ENCODE measurements around the gene ST7L.
"Not testable (repeated sequence)": the region's sequence is repeated elsewhere in the genome, so short reads cannot be mapped to it uniquely, and the experiment has no call there.

The ST7L gene

GRCh38 chr1:112646225-112646624 lies 27.3 kb upstream of the ST7L start:
- H4K8ac ChIP-seq (ENCODE audit: low read depth, low read length): no peak overlapping the region
- H2BK12ac ChIP-seq (ENCODE audit: low read length): no peak overlapping the region
- H3K4me1 ChIP-seq (ENCODE audit: control insufficient read depth in 1 of 2, insufficient read depth in 2 of 2, low read length in 2 of 2): no peaks in the 10 kb centered on the region
- H2AFZ ChIP-seq (ENCODE audit: insufficient read depth, low read length, poor library complexity): no peak overlapping the region
- H3K27ac ChIP-seq (ENCODE audit: low read depth, low read length): no peak overlapping the region
- no peak overlapping the region for H2BK120ac ChIP-seq (ENCODE audit: insufficient read depth, low read length, poor library complexity)
- no peak overlapping the region for H3K9ac ChIP-seq (ENCODE audit: low read length)
- H3K36me3 ChIP-seq (ENCODE audit: control insufficient read depth in 1 of 2, insufficient read depth in 2 of 2, low read length in 2 of 2): peaks cover 7 to 10% of the 10 kb centered on the region in 2 experiments
- no peak overlapping the region for H3K4ac ChIP-seq (ENCODE audit: low read depth, low read length)
- H3K27me3 ChIP-seq (ENCODE audit: insufficient read depth, low read length): no peaks in the 10 kb centered on the region
- no peak overlapping the region for H4K12ac ChIP-seq (ENCODE audit: low read depth, low read length)
- WGBS (ENCODE audit: extremely low coverage, insufficient coverage, insufficient read length): no CpG with 5 or more reads among the region's 4 CpGs
- H3K18ac ChIP-seq (ENCODE audit: low read length): no peak overlapping the region
- peaks cover 2% of the 10 kb centered on the region for H3K79me2 ChIP-seq (ENCODE audit: control insufficient read depth, insufficient read depth, low read length, poor library complexity)
- no peak overlapping the region for H3K23ac ChIP-seq (ENCODE audit: low read length)
- DNase-seq: no peak
- no peak overlapping the region for H3K4me2 ChIP-seq (ENCODE audit: low read length)
- no peak overlapping the region for H2AK5ac ChIP-seq (ENCODE audit: low read length)
- no peaks in the 10 kb centered on the region for H3K9me3 ChIP-seq (ENCODE audit: insufficient read depth, low read depth, low read length)
- H3K79me1 ChIP-seq (ENCODE audit: low read length): no peaks in the 10 kb centered on the region
- no peak overlapping the region for H2BK5ac ChIP-seq (ENCODE audit: low read depth, low read length, poor library complexity)
- H3K4me3 ChIP-seq (ENCODE audit: low read depth, low read length): no peak overlapping the region
- no peak overlapping the region for H3K14ac ChIP-seq (ENCODE audit: low read length)
- H4K91ac ChIP-seq (ENCODE audit: low read depth, low read length): no peak overlapping the region

- H4K91ac ChIP-seq (ENCODE audit: low read depth, low read length): no peak overlapping the region
Observed at GRCh38 chr1:112643080-112643479, 24.1 kb upstream of the ST7L start.

GRCh38 chr1:112640437-112640836 lies 21.5 kb upstream of the ST7L start:
- not testable (repeated sequence) for H3K14ac ChIP-seq (ENCODE audit: low read length); H3K9ac ChIP-seq (ENCODE audit: low read length); H3K4me1 ChIP-seq (ENCODE audit: control insufficient read depth in 1 of 2, insufficient read depth in 2 of 2, low read length in 2 of 2); DNase-seq; H3K4me2 ChIP-seq (ENCODE audit: low read length); H4K12ac ChIP-seq (ENCODE audit: low read depth, low read length); H2BK5ac ChIP-seq (ENCODE audit: low read depth, low read length, poor library complexity); H3K9me3 ChIP-seq (ENCODE audit: insufficient read depth, low read depth, low read length); H2AK5ac ChIP-seq (ENCODE audit: low read length); H3K23ac ChIP-seq (ENCODE audit: low read length); H3K4me3 ChIP-seq (ENCODE audit: low read depth, low read length); H3K27ac ChIP-seq (ENCODE audit: low read depth, low read length); H4K8ac ChIP-seq (ENCODE audit: low read depth, low read length); H3K36me3 ChIP-seq (ENCODE audit: control insufficient read depth in 1 of 2, insufficient read depth in 2 of 2, low read length in 2 of 2); H2AFZ ChIP-seq (ENCODE audit: insufficient read depth, low read length, poor library complexity); H2BK12ac ChIP-seq (ENCODE audit: low read length); H3K18ac ChIP-seq (ENCODE audit: low read length); H4K91ac ChIP-seq (ENCODE audit: low read depth, low read length); H3K79me2 ChIP-seq (ENCODE audit: control insufficient read depth, insufficient read depth, low read length, poor library complexity); H3K79me1 ChIP-seq (ENCODE audit: low read length); H2BK120ac ChIP-seq (ENCODE audit: insufficient read depth, low read length, poor library complexity); H3K27me3 ChIP-seq (ENCODE audit: insufficient read depth, low read length)
- WGBS (ENCODE audit: extremely low coverage, insufficient coverage, insufficient read length): no CpG with 5 or more reads among the region's 23 CpGs
- H3K4ac ChIP-seq (ENCODE audit: low read depth, low read length): peak overlapping the region; percentile 64

More at GRCh38 chr1:112643080-112643479, 24.1 kb upstream of the ST7L start:
- Histone ChIP-seq H3K79me1 (ENCODE audit: low read length) (no peaks in the 10 kb centered on the region), H2AFZ (ENCODE audit: insufficient read depth, low read length, poor library complexity) (no peak overlapping the region), H3K27me3 (ENCODE audit: insufficient read depth, low read length) (no peaks in the 10 kb centered on the region), H4K8ac (ENCODE audit: low read depth, low read length) (no peak overlapping the region), H2BK12ac (ENCODE audit: low read length) (no peak overlapping the region), H3K79me2 (ENCODE audit: control insufficient read depth, insufficient read depth, low read length, poor library complexity) (peaks cover 2% of the 10 kb centered on the region), H4K12ac (ENCODE audit: low read depth, low read length) (no peak overlapping the region), H3K4me1 (ENCODE audit: control insufficient read depth in 1 of 2, insufficient read depth in 2 of 2, low read length in 2 of 2) (no peaks in the 10 kb centered on the region), H3K18ac (ENCODE audit: low read length) (no peak overlapping the region), H3K9ac (ENCODE audit: low read length) (no peak overlapping the region), H3K23ac (ENCODE audit: low read length) (no peak overlapping the region), H3K14ac (ENCODE audit: low read length) (no peak overlapping the region), H2BK120ac (ENCODE audit: insufficient read depth, low read length, poor library complexity) (no peak overlapping the region), H3K4me3 (ENCODE audit: low read depth, low read length) (no peak overlapping the region), H3K4me2 (ENCODE audit: low read length) (no peak overlapping the region), H3K27ac (ENCODE audit: low read depth, low read length) (no peak overlapping the region), H3K4ac (ENCODE audit: low read depth, low read length) (no peak overlapping the region), H3K36me3 (ENCODE audit: control insufficient read depth in 1 of 2, insufficient read depth in 2 of 2, low read length in 2 of 2) (peaks cover 0 to 1% of the 10 kb centered on the region in 2 experiments), H3K9me3 (ENCODE audit: insufficient read depth, low read depth, low read length) (no peaks in the 10 kb centered on the region), H2AK5ac (ENCODE audit: low read length) (no peak overlapping the region), H2BK5ac (ENCODE audit: low read depth, low read length, poor library complexity) (no peak overlapping the region)
- no CpG with 5 or more reads among the region's 2 CpGs for WGBS (ENCODE audit: extremely low coverage, insufficient coverage, insufficient read length)
- no peak for DNase-seq

- Histone ChIP-seq H3K4ac (ENCODE audit: low read depth, low read length) (no peak overlapping the region), H3K4me1 (ENCODE audit: control insufficient read depth in 1 of 2, insufficient read depth in 2 of 2, low read length in 2 of 2) (peaks cover 4% of the 10 kb centered on the region in 2 experiments), H2BK5ac (ENCODE audit: low read depth, low read length, poor library complexity) (no peak overlapping the region), H3K4me3 (ENCODE audit: low read depth, low read length) (no peak overlapping the region), H3K9ac (ENCODE audit: low read length) (no peak overlapping the region), H3K9me3 (ENCODE audit: insufficient read depth, low read depth, low read length) (no peaks in the 10 kb centered on the region), H2AFZ (ENCODE audit: insufficient read depth, low read length, poor library complexity) (no peak overlapping the region), H2AK5ac (ENCODE audit: low read length) (no peak overlapping the region), H2BK12ac (ENCODE audit: low read length) (no peak overlapping the region), H3K36me3 (ENCODE audit: control insufficient read depth in 1 of 2, insufficient read depth in 2 of 2, low read length in 2 of 2) (no peaks in the 10 kb centered on the region), H2BK120ac (ENCODE audit: insufficient read depth, low read length, poor library complexity) (no peak overlapping the region), H4K8ac (ENCODE audit: low read depth, low read length) (no peak overlapping the region), H3K14ac (ENCODE audit: low read length) (no peak overlapping the region), H3K27me3 (ENCODE audit: insufficient read depth, low read length) (no peaks in the 10 kb centered on the region), H3K79me2 (ENCODE audit: control insufficient read depth, insufficient read depth, low read length, poor library complexity) (peaks cover 2% of the 10 kb centered on the region), H4K12ac (ENCODE audit: low read depth, low read length) (no peak overlapping the region), H3K23ac (ENCODE audit: low read length) (no peak overlapping the region), H3K27ac (ENCODE audit: low read depth, low read length) (no peak overlapping the region), H3K4me2 (ENCODE audit: low read length) (no peak overlapping the region), H3K18ac (ENCODE audit: low read length) (no peak overlapping the region), H4K91ac (ENCODE audit: low read depth, low read length) (no peak overlapping the region), H3K79me1 (ENCODE audit: low read length) (no peaks in the 10 kb centered on the region)
- WGBS (ENCODE audit: extremely low coverage, insufficient coverage, insufficient read length): no CpG with 5 or more reads among the region's 1 CpG
- peak in 1 of 2 donors; percentile 82 for DNase-seq
Observed at GRCh38 chr1:112638110-112638428, 19.1 kb upstream of the ST7L start.
